ENCODE data around the gene SERPING1. TPM values are rescaled to one million over a fixed set of nuclear protein-coding genes. Genes with fewer than 3 reads are reported as not detected.

Gene SERPING1
- polyA plus RNA-seq, 1 experiment = 15.2 TPM

GRCh38 chr11:57555393-57555792 is 42.1 kb upstream of the SERPING1 start:
- Histone ChIP-seq H3K4me3 (ENCODE audit: low read depth, low read length) (no peak overlapping the region), H3K9me3 (ENCODE audit: control insufficient read depth, insufficient read depth, low read length) (no peaks in the 10 kb centered on the region; the same call in 1 of the 2 replicates), H3K27ac (ENCODE audit: low read depth, low read length) (no peak overlapping the region), H3K27me3 (ENCODE audit: control insufficient read depth, insufficient read depth, low read length) (no peaks in the 10 kb centered on the region)
- DNase-seq (ENCODE audit: low read depth, low spot score) = no peak
- TF ChIP-seq CTCF (IDR thresholded peaks at IDR 0.05; ENCODE audit: low read depth, low read length) = no peak
- CTCF ChIA-PET = interaction anchor here (1.3 kb wide), 1 partner anchor 12 kb away, joined by 3 read pairs; the partner anchor contains the start of gene UBE2L6
- POLR2A ChIA-PET = no interaction called here

GRCh38 chr11:57556041-57556440 is 41.4 kb upstream of the SERPING1 start:
- DNase-seq (ENCODE audit: low read depth, low spot score) = no peak
- ChIA-PET CTCF (interaction anchor here (5.2 kb wide), 1 partner anchor 85 kb away, joined by 17 read pairs; no protein-coding TSS in a partner anchor), POLR2A (no interaction called here)
- no peaks in the 10 kb centered on the region for H3K27me3 ChIP-seq (ENCODE audit: control insufficient read depth, insufficient read depth, low read length)
- H3K27ac ChIP-seq (ENCODE audit: low read depth, low read length) = no peak overlapping the region
- no peak for TF ChIP-seq CTCF (IDR thresholded peaks at IDR 0.05; ENCODE audit: low read depth, low read length)
- H3K4me3 ChIP-seq (ENCODE audit: low read depth, low read length) = no peak overlapping the region
- H3K9me3 ChIP-seq (ENCODE audit: control insufficient read depth, insufficient read depth, low read length) = no peaks in the 10 kb centered on the region; the same call in 1 of the 2 replicates

GRCh38 chr11:57560146-57560545 is 37.3 kb upstream of the SERPING1 start:
- Histone ChIP-seq H3K27ac (ENCODE audit: low read depth, low read length) (no peak overlapping the region), H3K4me3 (ENCODE audit: low read depth, low read length) (no peak overlapping the region), H3K27me3 (ENCODE audit: control insufficient read depth, insufficient read depth, low read length) (no peaks in the 10 kb centered on the region), H3K9me3 (ENCODE audit: control insufficient read depth, insufficient read depth, low read length) (no peaks in the 10 kb centered on the region)
- POLR2A ChIA-PET = no interaction called here
- DNase-seq (ENCODE audit: low read depth, low spot score) = no peak
- TF ChIP-seq CTCF (IDR thresholded peaks at IDR 0.05; ENCODE audit: low read depth, low read length) = no peak
- CTCF ChIA-PET = interaction anchor here (1.5 to 5.2 kb wide), 3 partner anchors 8 to 84 kb away, joined by 3 to 18 read pairs (median 17); partner anchors contain the start of gene UBE2L6

- POLR2A ChIA-PET = no interaction called here
- Histone ChIP-seq H3K27me3 (ENCODE audit: control insufficient read depth, insufficient read depth, low read length) (no peaks in the 10 kb centered on the region), H3K9me3 (ENCODE audit: control insufficient read depth, insufficient read depth, low read length) (no peaks in the 10 kb centered on the region), H3K27ac (ENCODE audit: low read depth, low read length) (no peak overlapping the region), H3K4me3 (ENCODE audit: low read depth, low read length) (no peak overlapping the region)
- CTCF ChIA-PET = interaction anchor here (1.0 to 1.8 kb wide), 2 partner anchors 70 to 82 kb away, joined by 3 to 6 read pairs; no protein-coding TSS in a partner anchor
- no peak for TF ChIP-seq CTCF (IDR thresholded peaks at IDR 0.05; ENCODE audit: low read depth, low read length)
- no peak for DNase-seq (ENCODE audit: low read depth, low spot score)
These were observed 34.9 kb upstream of the SERPING1 start for GRCh38 chr11:57562596-57562995.

- no peak for TF ChIP-seq CTCF (IDR thresholded peaks at IDR 0.05; ENCODE audit: low read depth, low read length)
- H3K27me3 ChIP-seq (ENCODE audit: control insufficient read depth, insufficient read depth, low read length) = no peaks in the 10 kb centered on the region
- no peak for DNase-seq (ENCODE audit: low read depth, low spot score)
- H3K27ac ChIP-seq (ENCODE audit: low read depth, low read length) = peak overlapping the region; percentile 75
- POLR2A ChIA-PET = interaction anchor here (1.2 kb wide), 1 partner anchor 78 kb away, joined by 4 read pairs; no protein-coding TSS in a partner anchor
- H3K9me3 ChIP-seq (ENCODE audit: control insufficient read depth, insufficient read depth, low read length) = no peaks in the 10 kb centered on the region; the same call in 1 of the 2 replicates
- CTCF ChIA-PET = interaction anchor here (0.8 to 7.5 kb wide), 9 partner anchors 18 to 109 kb away, joined by 3 to 227 read pairs (median 5); no protein-coding TSS in a partner anchor
- peak overlapping the region; percentile 96 for H3K4me3 ChIP-seq (ENCODE audit: low read depth, low read length)
These were observed 31.2 kb upstream of the SERPING1 start for GRCh38 chr11:57566005-57566904.

Data from AG04450 (cell line).